Dermis microvascular lymphatic vessel endothelial cell (primary cell): ENCODE data around the gene TTLL10. TPM values are rescaled to one million over a fixed set of nuclear protein-coding genes. Genes with fewer than 3 reads are reported as not detected.

Experiments
- DNase-seq, 2 donors: peaks; one replicate each; pipeline versions ENCODE4 v3.0.0 to v3.0.0-alpha.2; 2010; ENCODE audit warnings: low read depth in 2 of 2
- total RNA-seq: library from RNA; depleted of rRNA; stranded (reverse); fragments of >200 nt; gene quantifications from 2 replicates; pipeline ENCODE4 v1.2.1, GENCODE V29; 2014

TTLL10 gene
- total RNA-seq, 1 donor from 2014 or later, result not detected

- DNase-seq, result no peak
Observed at GRCh38 chr1:1245817-1246576, 72.3 kb downstream of the TTLL10 start.

GRCh38 chr1:1246577-1247340 is 73.1 kb downstream of the TTLL10 start, which contains the start of gene C1QTNF12:
Gene C1QTNF12, minus strand, starts transcription at chr1:1246722. Its CDS starts 32 bp downstream, at chr1:1246690.
- no peak for DNase-seq

- no peak for DNase-seq
Observed at GRCh38 chr1:1247341-1247913, 73.7 kb downstream of the TTLL10 start.

Other genes starting within 250 kb of the TTLL10 start
- gene SAMD11, start 250.0 kb upstream of the TTLL10 start, total RNA-seq, result under 0.01 and 0.13 TPM in 2 replicates
- 59.4 and 67.9 TPM in 2 replicates for gene NOC2L, start 214.6 kb upstream of the TTLL10 start, total RNA-seq
- gene KLHL17, start 213.3 kb upstream of the TTLL10 start, total RNA-seq, result 2.6 and 5.2 TPM in 2 replicates
- 0.38 and 0.51 TPM in 2 replicates for gene PLEKHN1, start 207.4 kb upstream of the TTLL10 start, total RNA-seq
- gene PERM1, start 191.8 kb upstream of the TTLL10 start, total RNA-seq, result not detected in 2 replicates
- gene HES4, start 173.8 kb upstream of the TTLL10 start, total RNA-seq, result 29.0 and 54.1 TPM in 2 replicates
- gene ISG15, start 160.4 kb upstream of the TTLL10 start, total RNA-seq, result 92.3 and 112 TPM in 2 replicates
- gene AGRN, start 153.8 kb upstream of the TTLL10 start, total RNA-seq, result 49.3 and 77.5 TPM in 2 replicates
- under 0.01 TPM in 1 of 2 replicates, not detected in the other for gene RNF223, start 99.6 kb upstream of the TTLL10 start, total RNA-seq
- gene C1orf159, start 57.8 kb upstream of the TTLL10 start, total RNA-seq, result 5.0 and 9.1 TPM in 2 replicates
- 0.26 and 0.51 TPM in 2 replicates for gene TNFRSF18, start 32.7 kb downstream of the TTLL10 start, total RNA-seq
- gene TNFRSF4, start 40.3 kb downstream of the TTLL10 start, total RNA-seq, result 1.5 and 3.7 TPM in 2 replicates
- gene SDF4, start 58.1 kb downstream of the TTLL10 start, total RNA-seq, result 70.0 and 104 TPM in 2 replicates
- 16.8 and 32.7 TPM in 2 replicates for gene B3GALT6, start 58.4 kb downstream of the TTLL10 start, total RNA-seq
- gene C1QTNF12, start 72.8 kb downstream of the TTLL10 start, total RNA-seq, result 0.25 and 0.51 TPM in 2 replicates
- 30.0 and 42.0 TPM in 2 replicates for gene UBE2J2, start 100.0 kb downstream of the TTLL10 start, total RNA-seq
- gene SCNN1D, start 106.6 kb downstream of the TTLL10 start, total RNA-seq, result 0.13 and 0.38 TPM in 2 replicates
- 11.8 and 19.5 TPM in 2 replicates for gene ACAP3, start 134.1 kb downstream of the TTLL10 start, total RNA-seq
- gene PUSL1, start 134.7 kb downstream of the TTLL10 start, total RNA-seq, result 9.8 and 13.5 TPM in 2 replicates
- gene INTS11, start 150.8 kb downstream of the TTLL10 start, total RNA-seq, result 49.6 and 71.7 TPM in 2 replicates
- 10.8 and 22.3 TPM in 2 replicates for gene CPTP, start 150.9 kb downstream of the TTLL10 start, total RNA-seq
- gene TAS1R3, start 157.4 kb downstream of the TTLL10 start, total RNA-seq, result under 0.01 and 0.25 TPM in 2 replicates
- 32.6 and 37.2 TPM in 2 replicates for gene DVL1, start 175.5 kb downstream of the TTLL10 start, total RNA-seq
- gene MXRA8, start 184.7 kb downstream of the TTLL10 start, total RNA-seq, result 0.25 TPM in 1 of 2 replicates, not detected in the other
- 75.2 and 83.3 TPM in 2 replicates for gene AURKAIP1, start 201.3 kb downstream of the TTLL10 start, total RNA-seq
- gene CCNL2, start 225.5 kb downstream of the TTLL10 start, total RNA-seq, result 44.2 and 73.3 TPM in 2 replicates
- 88.1 and 95.9 TPM in 2 replicates for gene MRPL20, start 233.4 kb downstream of the TTLL10 start, total RNA-seq
- gene ANKRD65, start 247.4 kb downstream of the TTLL10 start, total RNA-seq, result 0.25 and 0.26 TPM in 2 replicates